NCI-H2171 (cell line): ENCODE measurements around the gene DEFB124.
A peak's percentile ranks its signal among the peaks of the same experiment; 100 is the strongest.
"Not testable (repeated sequence)": the region's sequence is repeated elsewhere in the genome, so short reads cannot be mapped to it uniquely, and the experiment has no call there.

Experiments
- DNase-seq: peaks from one replicate; lab custom pipeline; 2025; lab: John Stamatoyannopoulos, UW

Gene DEFB124

GRCh38 chr20:31474758-31475427, at the start of gene DEFB124, which contains the start of gene REM1:
DEFB124 (minus strand) TSS chr20:31475127; CDS start chr20:31473013, 2,114 bp downstream.
REM1 (plus strand) TSS chr20:31475288; CDS start chr20:31476446, 1,158 bp downstream.
- no peak for DNase-seq

- DNase-seq, result no peak
These were observed 48.7 kb upstream of the DEFB124 start for GRCh38 chr20:31523361-31524283.

- DNase-seq, result no peak
These were observed 47.8 kb upstream of the DEFB124 start for GRCh38 chr20:31522731-31523130.

GRCh38 chr20:31521267-31521666, 46.3 kb upstream of the DEFB124 start:
- DNase-seq, result not testable (repeated sequence)

GRCh38 chr20:31517373-31517772, 42.4 kb upstream of the DEFB124 start:
- no peak for DNase-seq

GRCh38 chr20:31516651-31517050, 41.7 kb upstream of the DEFB124 start:
- no peak for DNase-seq

- DNase-seq, result no peak
These were observed 41.2 kb upstream of the DEFB124 start for GRCh38 chr20:31516166-31516565.

GRCh38 chr20:31515775-31516107, 40.8 kb upstream of the DEFB124 start:
- DNase-seq, result no peak

GRCh38 chr20:31515072-31515774, 40.3 kb upstream of the DEFB124 start:
- no peak for DNase-seq

GRCh38 chr20:31514154-31515071, 39.5 kb upstream of the DEFB124 start, which contains the start of gene HM13:
HM13 (plus strand) TSS chr20:31514442; CDS start chr20:31514552, 110 bp downstream.
- DNase-seq, result peak; percentile 98

- DNase-seq, result no peak
These were observed 33.8 kb upstream of the DEFB124 start for GRCh38 chr20:31508517-31509244.

- DNase-seq, result no peak
These were observed 31.0 kb upstream of the DEFB124 start for GRCh38 chr20:31505903-31506302.

- peak; percentile 65 for DNase-seq
These were observed 28.2 kb upstream of the DEFB124 start for GRCh38 chr20:31502884-31503673.

GRCh38 chr20:31500527-31500926, 25.6 kb upstream of the DEFB124 start:
- no peak for DNase-seq

GRCh38 chr20:31497838-31498540, 23.1 kb upstream of the DEFB124 start:
- DNase-seq, result no peak

GRCh38 chr20:31496761-31497295, 21.9 kb upstream of the DEFB124 start:
- peak; percentile 15 for DNase-seq

GRCh38 chr20:31494131-31494530, 19.2 kb upstream of the DEFB124 start:
- no peak for DNase-seq

GRCh38 chr20:31490752-31491151, 15.8 kb upstream of the DEFB124 start:
- DNase-seq, result no peak

- no peak for DNase-seq
These were observed 14.2 kb upstream of the DEFB124 start for GRCh38 chr20:31489152-31489551.
